KMS-11 (cell line): Measurements from ENCODE around the gene GALNT17.
"Not testable (repeated sequence)": the region's sequence is repeated elsewhere in the genome, so short reads cannot be mapped to it uniquely, and the experiment has no call there.

Experiments
- H2AFZ ChIP-seq: fragments of 200-600 bp; sonication (generic); 2 replicates; pipeline ENCODE4 v1.6.1; 2016; ENCODE audit warnings: antibody characterized with exemption, mixed run types, low read depth
- H3K27ac ChIP-seq: fragments of 200-600 bp; sonication (generic); 2 replicates; pipeline ENCODE4 v1.6.1; 2016; ENCODE audit warnings: mild to moderate bottlenecking, mixed run types
- H3K27me3 ChIP-seq: fragments of 200-600 bp; sonication (generic); 2 replicates; pipeline ENCODE4 v1.6.1; 2017; ENCODE audit warnings: mild to moderate bottlenecking, low read depth, mixed run types, moderate library complexity; ENCODE audit not compliant: insufficient read depth
- H3K36me3 ChIP-seq: fragments of 200-600 bp; sonication (generic); 2 replicates; pipeline ENCODE4 v1.6.1; 2017; ENCODE audit warnings: mild to moderate bottlenecking, mixed run types; ENCODE audit not compliant: insufficient read depth
- H3K4me1 ChIP-seq: fragments of 200-600 bp; sonication (generic); 2 replicates; pipeline ENCODE4 v1.6.1; 2016; ENCODE audit warnings: mild to moderate bottlenecking, low read depth, mixed run types; ENCODE audit not compliant: poor library complexity, severe bottlenecking
- H3K4me2 ChIP-seq: fragments of 200-600 bp; sonication (generic); 2 replicates; pipeline ENCODE4 v1.7.0; 2016; ENCODE audit warnings: mild to moderate bottlenecking, mixed run types
- H3K4me3 ChIP-seq: fragments of 200-600 bp; sonication (generic); IDR thresholded peaks from 2 replicates; pipeline ENCODE4 v1.6.1; 2017; ENCODE audit warnings: low read depth, low read length, mixed read lengths; ENCODE audit not compliant: insufficient read depth
- H3K79me2 ChIP-seq: fragments of 200-600 bp; sonication (generic); 2 replicates; pipeline ENCODE4 v1.6.1; 2016; ENCODE audit warnings: low read depth, mixed run types; ENCODE audit not compliant: insufficient read depth
- H3K9ac ChIP-seq: fragments of 200-600 bp; sonication (generic); 2 replicates; pipeline ENCODE4 v1.6.1; 2016; ENCODE audit warnings: mild to moderate bottlenecking, mixed run types
- H4K20me1 ChIP-seq: fragments of 200-600 bp; sonication (generic); 2 replicates; pipeline ENCODE4 v1.6.1; 2016; ENCODE audit warnings: mild to moderate bottlenecking, mixed run types; ENCODE audit not compliant: insufficient read depth
- CTCF ChIP-seq: fragments of 200-600 bp; sonication (generic); conservative IDR thresholded peaks from 2 replicates; pipeline ENCODE4 v1.6.1; 2017; ENCODE audit warnings: low read depth, mild to moderate bottlenecking, antibody characterized with exemption, low read length, moderate library complexity, mixed read lengths

GALNT17 gene

GRCh38 chr7:71636329-71636728 lies 504.4 kb downstream of the GALNT17 start:
- Histone ChIP-seq H3K36me3 (no peaks in the 10 kb centered on the region), H3K27ac (no peak overlapping the region), H3K79me2 (no peaks in the 10 kb centered on the region), H3K4me1 (no peaks in the 10 kb centered on the region), H3K4me3 (no peak overlapping the region), H3K9ac (no peak overlapping the region), H3K27me3 (no peaks in the 10 kb centered on the region), H2AFZ (no peak overlapping the region), H3K4me2 (no peak overlapping the region), H4K20me1 (no peaks in the 10 kb centered on the region)
- no peak for TF ChIP-seq CTCF

GRCh38 chr7:71637578-71637977 lies 505.6 kb downstream of the GALNT17 start:
- no peaks in the 10 kb centered on the region for H3K4me1 ChIP-seq
- no peak overlapping the region for H3K4me3 ChIP-seq
- no peaks in the 10 kb centered on the region for H4K20me1 ChIP-seq
- TF ChIP-seq CTCF, result no peak
- no peaks in the 10 kb centered on the region for H3K36me3 ChIP-seq
- H3K79me2 ChIP-seq, result no peaks in the 10 kb centered on the region
- no peak overlapping the region for H3K27ac ChIP-seq
- H3K4me2 ChIP-seq, result no peak overlapping the region
- H2AFZ ChIP-seq, result no peak overlapping the region
- no peaks in the 10 kb centered on the region for H3K27me3 ChIP-seq
- H3K9ac ChIP-seq, result no peak overlapping the region

GRCh38 chr7:71638108-71638507 lies 506.2 kb downstream of the GALNT17 start:
- Histone ChIP-seq H3K4me3 (no peak overlapping the region), H3K27me3 (no peaks in the 10 kb centered on the region), H3K4me1 (no peaks in the 10 kb centered on the region), H2AFZ (no peak overlapping the region), H3K4me2 (no peak overlapping the region), H4K20me1 (no peaks in the 10 kb centered on the region), H3K27ac (no peak overlapping the region), H3K79me2 (no peaks in the 10 kb centered on the region), H3K9ac (no peak overlapping the region), H3K36me3 (no peaks in the 10 kb centered on the region)
- no peak for TF ChIP-seq CTCF

- no peak for TF ChIP-seq CTCF
- no peaks in the 10 kb centered on the region for H3K27me3 ChIP-seq
These were observed 507.6 kb downstream of the GALNT17 start for GRCh38 chr7:71639382-71640085.

GRCh38 chr7:71643031-71643430 lies 511.1 kb downstream of the GALNT17 start:
- not testable (repeated sequence) for H3K4me2 ChIP-seq, H4K20me1 ChIP-seq

More at GRCh38 chr7:71639382-71640085, 507.6 kb downstream of the GALNT17 start:
- no peak overlapping the region for H3K27ac ChIP-seq
- no peaks in the 10 kb centered on the region for H3K79me2 ChIP-seq
- H4K20me1 ChIP-seq, result no peaks in the 10 kb centered on the region
- H3K4me1 ChIP-seq, result no peaks in the 10 kb centered on the region
- H3K4me3 ChIP-seq, result no peak overlapping the region
- no peak overlapping the region for H2AFZ ChIP-seq
- H3K36me3 ChIP-seq, result no peaks in the 10 kb centered on the region
- H3K9ac ChIP-seq, result no peak overlapping the region
- H3K4me2 ChIP-seq, result no peak overlapping the region

More at GRCh38 chr7:71643031-71643430, 511.1 kb downstream of the GALNT17 start:
- H2AFZ ChIP-seq, H3K79me2 ChIP-seq, H3K4me3 ChIP-seq, H3K27me3 ChIP-seq, H3K27ac ChIP-seq, H3K36me3 ChIP-seq, H3K4me1 ChIP-seq, H3K9ac ChIP-seq: not testable (repeated sequence)
